Naive B cell (primary cell): Measurements from ENCODE around the gene NFIC. TPM values are rescaled to one million over a fixed set of nuclear protein-coding genes. Genes with fewer than 3 reads are reported as not detected.
"Not testable (repeated sequence)": the region's sequence is repeated elsewhere in the genome, so short reads cannot be mapped to it uniquely, and the experiment has no call there.

Source experiments
- ATAC-seq, 2 donors: fragments of 150-1000 bp; cut with Tn5 transposase; 2 replicates each; pipeline ENCODE4 v1.10.0; 2021; ENCODE audit warnings: low read depth in 2 of 2, mild to moderate bottlenecking in 2 of 2, moderate library complexity in 2 of 2
- DNase-seq: peaks from one replicate; pipeline ENCODE4 v3.0.0; 2022
- H3K27ac Mint-ChIP-seq, 6 donors: one replicate each; pipeline ENCODE4 v1.8.0; 2020 to 2022; ENCODE audit warnings: mild to moderate bottlenecking in 6 of 6, mixed read lengths in 6 of 6, moderate library complexity in 5 of 6, inconsistent platforms in 2 of 6
- H3K27me3 Mint-ChIP-seq, 3 donors: one replicate each; pipeline ENCODE4 v1.8.0; 2021 to 2022; ENCODE audit warnings: mixed read lengths in 3 of 3, mild to moderate bottlenecking in 1 of 3
- H3K36me3 Mint-ChIP-seq, 2 donors: one replicate each; pipeline ENCODE4 v1.8.0; 2020 to 2022; ENCODE audit warnings: mixed read lengths in 2 of 2, inconsistent platforms in 1 of 2, mild to moderate bottlenecking in 1 of 2
- H3K4me1 Mint-ChIP-seq, 3 donors: one replicate each; pipeline ENCODE4 v1.8.0; 2020 to 2022; ENCODE audit warnings: mixed read lengths in 3 of 3, inconsistent platforms in 1 of 3, mild to moderate bottlenecking in 1 of 3, moderate library complexity in 1 of 3
- H3K4me3 Mint-ChIP-seq, 8 donors: one replicate each; pipeline ENCODE4 v1.8.0; 2020 to 2022; ENCODE audit warnings: mild to moderate bottlenecking in 8 of 8, mixed read lengths in 8 of 8, moderate library complexity in 8 of 8, inconsistent platforms in 2 of 8
- H3K9me3 Mint-ChIP-seq, 7 donors: one replicate each; pipeline ENCODE4 v1.8.0; 2020 to 2022; ENCODE audit warnings: mixed read lengths in 7 of 7, mild to moderate bottlenecking in 5 of 7, inconsistent platforms in 2 of 7, moderate library complexity in 1 of 7
- polyA plus RNA-seq, 6 donors: library from polyadenylated mRNA; unstranded; fragments of 300-500 nt; fragmentation: Illumina TruSeq; gene quantifications; one replicate each; pipeline ENCODE4 v1.2.3, GENCODE V29; 2021; ENCODE audit warnings: low read depth in 6 of 6

NFIC gene
- polyA plus RNA-seq, 6 donors from 2014 or later: 3.4 to 11.4 (median 5.3) TPM; not detected in 1

DNA sequence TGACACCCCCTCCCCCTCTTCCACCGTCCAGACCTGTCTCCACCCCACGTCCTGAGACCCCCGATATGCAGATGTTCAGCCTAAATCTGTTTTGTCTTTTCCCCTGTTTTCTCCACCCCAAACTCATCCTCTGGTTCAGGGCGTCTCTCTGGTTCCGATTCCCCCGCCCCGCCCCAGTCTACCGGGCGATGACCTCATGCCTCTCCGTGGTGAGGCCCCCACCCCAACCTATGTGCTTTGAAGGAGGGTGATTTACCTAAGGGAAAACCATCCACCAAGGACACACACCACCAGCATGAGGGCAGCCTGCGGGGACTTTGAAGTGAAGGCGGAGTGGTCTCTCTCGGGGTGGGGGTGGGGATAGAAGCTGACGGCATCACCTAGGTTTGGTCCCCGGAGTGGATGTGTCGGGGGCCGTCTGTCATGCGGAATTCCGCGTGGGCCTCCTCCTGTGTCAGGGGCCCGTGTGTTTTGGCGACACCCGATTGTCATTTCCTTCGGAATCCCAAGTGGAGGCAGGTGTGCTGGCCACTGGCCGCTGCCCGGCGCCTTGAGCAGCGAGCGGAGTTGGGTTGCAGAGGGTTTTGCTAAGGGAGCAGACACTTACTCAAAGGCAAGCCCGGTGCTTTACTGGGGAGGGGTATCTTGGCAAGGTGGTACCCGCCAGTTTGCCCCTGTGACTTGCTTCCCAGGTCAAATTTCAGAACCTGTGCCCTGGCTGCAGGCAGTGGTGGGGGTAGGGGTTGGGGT, 141.2 kb downstream of the NFIC start:
- no peak for DNase-seq

GRCh38 chr19:3508121-3508661, 141.8 kb downstream of the NFIC start:
- Mint-ChIP-seq H3K36me3 (peaks cover 0 to 11% of the 10 kb centered on the region in 2 donors), H3K27ac (peak overlapping the region in 3 of 6 donors; percentile 63 to 98 (median 82)), H3K4me3 (peak overlapping the region; percentile 48 to 93 (median 68)), H3K4me1 (peaks cover 36 to 59% (median 55%) of the 10 kb centered on the region in 3 donors)
- not testable (repeated sequence) for H3K9me3 Mint-ChIP-seq, H3K27me3 Mint-ChIP-seq, ATAC-seq, DNase-seq

More for the DNA sequence above, 141.2 kb downstream of the NFIC start:
- Mint-ChIP-seq H3K4me3 (peak overlapping the region; percentile 88 to 96 (median 93)), H3K9me3 (no peaks in the 10 kb centered on the region), H3K27me3 (no peaks in the 10 kb centered on the region), H3K36me3 (peaks cover 0 to 11% of the 10 kb centered on the region in 2 donors), H3K4me1 (peaks cover 36 to 59% (median 54%) of the 10 kb centered on the region in 3 donors), H3K27ac (peak overlapping the region in 5 of 6 donors; percentile 44 to 98 (median 86))
- ATAC-seq: no peak

- DNase-seq: no peak
- Mint-ChIP-seq H3K36me3 (peaks cover 0 to 11% of the 10 kb centered on the region in 2 donors), H3K4me1 (peaks cover 40 to 64% (median 60%) of the 10 kb centered on the region in 3 donors), H3K27me3 (no peaks in the 10 kb centered on the region), H3K27ac (peak overlapping the region in 5 of 6 donors; percentile 63 to 98 (median 88)), H3K4me3 (peak overlapping the region; percentile 52 to 89 (median 70)), H3K9me3 (no peaks in the 10 kb centered on the region)
- ATAC-seq: no peak
Observed at GRCh38 chr19:3508771-3509535, 142.6 kb downstream of the NFIC start.

GRCh38 chr19:3509566-3509989, 143.2 kb downstream of the NFIC start:
- Mint-ChIP-seq H3K4me1 (peaks cover 43 to 70% (median 65%) of the 10 kb centered on the region in 3 donors), H3K27me3 (no peaks in the 10 kb centered on the region), H3K36me3 (peaks cover 0 to 11% of the 10 kb centered on the region in 2 donors), H3K4me3 (peak overlapping the region; percentile 23 to 89 (median 62)), H3K27ac (peak overlapping the region in 4 of 6 donors; percentile 42 to 68 (median 48)), H3K9me3 (no peaks in the 10 kb centered on the region)
- no peak for ATAC-seq
- DNase-seq: no peak

- Mint-ChIP-seq H3K27ac (peak overlapping the region in 1 of 6 donors; percentile 89), H3K4me1 (peaks cover 42 to 67% (median 65%) of the 10 kb centered on the region in 3 donors), H3K36me3 (peaks cover 0 to 11% of the 10 kb centered on the region in 2 donors), H3K27me3 (no peaks in the 10 kb centered on the region), H3K4me3 (peak overlapping the region in 1 of 8 donors; percentile 48), H3K9me3 (no peaks in the 10 kb centered on the region)
- no peak for ATAC-seq
- no peak for DNase-seq
Observed at GRCh38 chr19:3510727-3511126, 144.3 kb downstream of the NFIC start.

- peaks cover 0 to 11% of the 10 kb centered on the region in 2 donors for H3K36me3 Mint-ChIP-seq
- H3K9me3 Mint-ChIP-seq: no peaks in the 10 kb centered on the region
- H3K4me1 Mint-ChIP-seq: peaks cover 42 to 72% (median 69%) of the 10 kb centered on the region in 3 donors
- no peak for ATAC-seq
- peak overlapping the region in 1 of 8 donors; percentile 22 for H3K4me3 Mint-ChIP-seq
- DNase-seq: no peak
- no peaks in the 10 kb centered on the region for H3K27me3 Mint-ChIP-seq
- H3K27ac Mint-ChIP-seq: peak overlapping the region in 1 of 6 donors; percentile 64
Observed at GRCh38 chr19:3511506-3512251, 145.3 kb downstream of the NFIC start.

- DNase-seq (no peak), ATAC-seq (no peak)
- H3K27ac Mint-ChIP-seq: no peak overlapping the region
- H3K27me3 Mint-ChIP-seq: no peaks in the 10 kb centered on the region
- no peaks in the 10 kb centered on the region for H3K9me3 Mint-ChIP-seq
- H3K4me3 Mint-ChIP-seq: peak overlapping the region in 1 of 8 donors; percentile 36
- H3K36me3 Mint-ChIP-seq: peaks cover 0 to 11% of the 10 kb centered on the region in 2 donors
- H3K4me1 Mint-ChIP-seq: peaks cover 37 to 69% (median 68%) of the 10 kb centered on the region in 3 donors
Observed at GRCh38 chr19:3512562-3513228, 146.3 kb downstream of the NFIC start.

DNA sequence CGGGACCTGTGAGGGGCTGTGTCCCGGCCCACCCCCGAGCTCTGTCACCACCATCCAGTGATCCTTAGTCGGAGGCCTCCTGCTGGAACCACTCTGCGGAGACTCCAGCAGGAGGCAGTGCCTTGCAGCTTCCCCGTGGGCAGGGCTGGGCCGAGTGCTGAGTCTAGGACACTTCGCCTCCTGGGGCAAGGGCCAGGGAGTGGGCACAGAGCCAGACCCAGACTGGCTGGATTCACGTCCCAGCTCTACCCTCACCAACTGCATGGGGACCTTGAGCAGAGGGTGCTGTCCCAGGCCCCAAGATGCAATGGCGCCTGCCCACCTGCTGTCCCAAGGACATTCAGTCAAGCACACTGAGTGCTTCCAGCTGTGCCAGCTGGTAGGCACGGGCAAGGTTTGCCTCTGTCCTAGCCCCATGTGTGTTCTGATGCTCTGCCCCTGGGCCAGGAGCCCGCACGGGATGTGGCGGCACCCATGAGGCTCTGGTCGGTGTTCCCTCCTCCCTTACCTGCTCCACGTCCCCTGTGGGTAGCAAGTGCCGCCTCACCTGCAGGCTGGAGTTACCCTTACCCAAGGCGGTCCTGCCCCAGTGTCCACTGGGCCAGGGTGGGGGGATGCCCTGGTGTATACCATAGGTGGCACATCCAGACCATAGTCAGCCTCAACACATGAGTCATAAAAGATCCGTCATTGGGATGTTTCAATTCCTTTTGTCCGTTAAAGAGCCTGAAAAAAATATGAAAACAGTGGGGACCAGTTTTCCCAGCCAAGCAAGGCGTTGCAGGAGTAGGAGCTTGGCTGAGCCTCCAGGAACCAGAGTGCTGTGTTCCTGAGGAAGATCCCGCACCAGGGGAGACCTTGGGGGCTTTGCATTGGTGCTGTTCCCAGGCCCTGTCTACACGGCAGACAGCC, 147.1 kb downstream of the NFIC start:
- Mint-ChIP-seq H3K27ac (peak overlapping the region in 3 of 6 donors; percentile 44 to 81 (median 61)), H3K9me3 (no peaks in the 10 kb centered on the region), H3K4me1 (peaks cover 37 to 74% (median 63%) of the 10 kb centered on the region in 3 donors), H3K36me3 (peaks cover 0 to 11% of the 10 kb centered on the region in 2 donors), H3K27me3 (no peaks in the 10 kb centered on the region), H3K4me3 (no peak overlapping the region)
- ATAC-seq (no peak), DNase-seq (no peak)

DNA sequence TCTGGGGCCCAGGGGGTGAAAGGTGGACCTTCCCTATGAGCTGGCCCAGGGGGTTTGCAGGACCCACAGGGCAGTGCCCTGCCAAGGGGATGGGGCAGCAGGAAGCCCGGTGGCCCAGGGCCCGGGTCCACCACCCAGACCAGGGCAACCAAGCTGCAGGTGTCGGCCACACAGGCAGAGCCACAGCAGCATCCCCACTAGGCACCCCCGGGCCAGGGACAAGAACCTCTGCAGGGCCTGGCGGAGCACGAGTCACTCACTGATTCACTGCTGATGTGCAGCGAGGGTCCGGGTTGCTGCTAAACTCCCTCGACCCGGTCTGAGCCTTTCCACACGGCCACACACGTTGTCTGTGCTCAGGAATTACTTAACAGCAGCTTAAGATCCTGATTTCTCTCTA, 148.5 kb downstream of the NFIC start:
- no peaks in the 10 kb centered on the region for H3K9me3 Mint-ChIP-seq
- no peaks in the 10 kb centered on the region for H3K27me3 Mint-ChIP-seq
- DNase-seq: no peak
- H3K27ac Mint-ChIP-seq: peak overlapping the region in 3 of 6 donors; percentile 59 to 81 (median 69)
- H3K4me1 Mint-ChIP-seq: peaks cover 27 to 68% (median 53%) of the 10 kb centered on the region in 3 donors
- peaks cover 0 to 2% of the 10 kb centered on the region in 2 donors for H3K36me3 Mint-ChIP-seq
- no peak for ATAC-seq
- H3K4me3 Mint-ChIP-seq: no peak overlapping the region

- Mint-ChIP-seq H3K36me3 (peaks cover 0 to under 1% of the 10 kb centered on the region in 2 donors), H3K4me3 (no peak overlapping the region), H3K27ac (peak overlapping the region in 4 of 6 donors; percentile 28 to 94 (median 84)), H3K4me1 (peaks cover 28 to 62% (median 51%) of the 10 kb centered on the region in 3 donors), H3K9me3 (no peaks in the 10 kb centered on the region), H3K27me3 (no peaks in the 10 kb centered on the region)
- no peak for ATAC-seq
- DNase-seq: no peak
Observed at GRCh38 chr19:3515891-3516422, 149.6 kb downstream of the NFIC start.

DNA sequence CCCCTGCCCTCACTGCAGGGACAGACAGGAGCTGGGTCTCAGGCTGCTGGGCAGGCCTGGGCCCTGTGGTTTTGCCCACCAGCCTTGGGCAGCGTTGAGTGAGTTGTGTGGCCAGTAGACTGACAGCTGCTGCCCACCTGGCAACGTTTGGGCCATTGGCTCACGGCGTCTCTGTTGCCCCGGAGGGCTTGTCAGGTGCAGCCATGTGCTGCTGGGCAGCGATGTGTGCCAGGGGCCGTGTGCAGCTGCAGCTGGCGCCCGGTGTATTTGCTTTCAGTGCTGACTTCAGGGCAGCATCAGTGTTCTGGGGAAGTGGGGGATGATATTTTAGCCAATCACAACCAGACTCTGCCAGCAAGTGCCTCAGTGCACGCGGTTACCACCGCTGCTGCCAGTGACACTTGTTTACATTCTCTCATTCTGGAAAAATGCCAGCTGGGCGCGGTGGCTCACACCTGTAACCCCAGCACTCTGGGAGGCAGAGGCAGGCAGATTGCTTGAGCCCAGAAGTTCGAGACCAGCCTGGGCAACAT, 150.4 kb downstream of the NFIC start:
- DNase-seq: peak; percentile 61
- Mint-ChIP-seq H3K9me3 (no peaks in the 10 kb centered on the region), H3K4me1 (peaks cover 29 to 62% (median 47%) of the 10 kb centered on the region in 3 donors), H3K27me3 (no peaks in the 10 kb centered on the region), H3K36me3 (peaks cover 0 to 4% of the 10 kb centered on the region in 2 donors), H3K4me3 (peak overlapping the region in 7 of 8 donors; percentile 15 to 70 (median 41)), H3K27ac (peak overlapping the region; percentile 89 to 97 (median 94))
- ATAC-seq: peak; percentile 89 to 92
